IPS-15b (cell line): ENCODE results near the gene XPO6.

Experiments used
- H3K27me3 ChIP-seq: one replicate; pipeline ENCODE4 v1.6.1; 2013; ENCODE audit warnings: low read length; ENCODE audit not compliant: control insufficient read depth, insufficient read depth
- H3K36me3 ChIP-seq: one replicate; pipeline ENCODE4 v1.6.1; 2013; ENCODE audit warnings: low read length; ENCODE audit not compliant: control insufficient read depth, insufficient read depth
- H3K4me1 ChIP-seq: one replicate; pipeline ENCODE4 v1.6.1; 2013; ENCODE audit warnings: mild to moderate bottlenecking, low read length; ENCODE audit not compliant: control insufficient read depth, insufficient read depth
- H3K4me3 ChIP-seq: one replicate; pipeline ENCODE4 v1.5.1; 2013; ENCODE audit warnings: low read depth, low read length
- H3K9ac ChIP-seq: one replicate; pipeline ENCODE4 v1.6.1; 2013; ENCODE audit warnings: low read depth, mild to moderate bottlenecking, low read length
- H3K9me3 ChIP-seq: one replicate; pipeline ENCODE4 v1.6.1; 2013; ENCODE audit warnings: mild to moderate bottlenecking, low read length; ENCODE audit not compliant: control insufficient read depth, insufficient read depth

Gene XPO6

GRCh38 chr16:28193530-28194423 lies 18.0 kb downstream of the XPO6 start:
- Histone ChIP-seq H3K4me1 (peaks cover 11% of the 10 kb centered on the region), H3K9ac (no peak overlapping the region), H3K9me3 (no peaks in the 10 kb centered on the region), H3K36me3 (no peaks in the 10 kb centered on the region), H3K27me3 (no peaks in the 10 kb centered on the region), H3K4me3 (no peak overlapping the region)

GRCh38 chr16:28192806-28193529 lies 18.8 kb downstream of the XPO6 start:
- no peak overlapping the region for H3K4me3 ChIP-seq
- H3K9ac ChIP-seq = no peak overlapping the region
- H3K9me3 ChIP-seq = no peaks in the 10 kb centered on the region
- H3K4me1 ChIP-seq = peaks cover 11% of the 10 kb centered on the region
- H3K36me3 ChIP-seq = no peaks in the 10 kb centered on the region
- no peaks in the 10 kb centered on the region for H3K27me3 ChIP-seq

- Histone ChIP-seq H3K4me1 (peaks cover 11% of the 10 kb centered on the region), H3K36me3 (no peaks in the 10 kb centered on the region), H3K9me3 (no peaks in the 10 kb centered on the region), H3K4me3 (no peak overlapping the region), H3K9ac (no peak overlapping the region), H3K27me3 (no peaks in the 10 kb centered on the region)
These were observed 20.3 kb downstream of the XPO6 start for GRCh38 chr16:28191364-28191960.

- Histone ChIP-seq H3K27me3 (no peaks in the 10 kb centered on the region), H3K4me3 (no peak overlapping the region), H3K9me3 (no peaks in the 10 kb centered on the region), H3K9ac (no peak overlapping the region), H3K4me1 (peaks cover 11% of the 10 kb centered on the region), H3K36me3 (no peaks in the 10 kb centered on the region)
These were observed 22.5 kb downstream of the XPO6 start for GRCh38 chr16:28189245-28189644.

GRCh38 chr16:28188085-28188916 lies 23.5 kb downstream of the XPO6 start:
- peaks cover 5% of the 10 kb centered on the region for H3K4me1 ChIP-seq
- H3K27me3 ChIP-seq = no peaks in the 10 kb centered on the region
- H3K4me3 ChIP-seq = no peak overlapping the region
- H3K9ac ChIP-seq = no peak overlapping the region
- H3K9me3 ChIP-seq = no peaks in the 10 kb centered on the region
- H3K36me3 ChIP-seq = no peaks in the 10 kb centered on the region

GRCh38 chr16:28187595-28188004 lies 24.2 kb downstream of the XPO6 start:
- H3K9ac ChIP-seq = no peak overlapping the region
- no peaks in the 10 kb centered on the region for H3K27me3 ChIP-seq
- no peaks in the 10 kb centered on the region for H3K36me3 ChIP-seq
- H3K4me1 ChIP-seq = peaks cover 7% of the 10 kb centered on the region
- no peak overlapping the region for H3K4me3 ChIP-seq
- H3K9me3 ChIP-seq = no peaks in the 10 kb centered on the region

- Histone ChIP-seq H3K9ac (no peak overlapping the region), H3K27me3 (no peaks in the 10 kb centered on the region), H3K9me3 (no peaks in the 10 kb centered on the region), H3K4me3 (no peak overlapping the region), H3K36me3 (no peaks in the 10 kb centered on the region), H3K4me1 (peaks cover 7% of the 10 kb centered on the region)
These were observed 25.0 kb downstream of the XPO6 start for GRCh38 chr16:28186752-28187151.

GRCh38 chr16:28185696-28186095 lies 26.1 kb downstream of the XPO6 start:
- H3K9me3 ChIP-seq = no peaks in the 10 kb centered on the region
- H3K36me3 ChIP-seq = no peaks in the 10 kb centered on the region
- H3K9ac ChIP-seq = no peak overlapping the region
- H3K4me3 ChIP-seq = no peak overlapping the region
- no peaks in the 10 kb centered on the region for H3K27me3 ChIP-seq
- H3K4me1 ChIP-seq = peaks cover 7% of the 10 kb centered on the region

- Histone ChIP-seq H3K27me3 (no peaks in the 10 kb centered on the region), H3K9ac (no peak overlapping the region), H3K4me3 (no peak overlapping the region), H3K4me1 (peaks cover 3% of the 10 kb centered on the region), H3K36me3 (no peaks in the 10 kb centered on the region), H3K9me3 (no peaks in the 10 kb centered on the region)
These were observed 27.1 kb downstream of the XPO6 start for GRCh38 chr16:28184625-28185024.

- Histone ChIP-seq H3K9ac (no peak overlapping the region), H3K27me3 (no peaks in the 10 kb centered on the region), H3K36me3 (no peaks in the 10 kb centered on the region), H3K9me3 (no peaks in the 10 kb centered on the region), H3K4me3 (no peak overlapping the region), H3K4me1 (peaks cover 3% of the 10 kb centered on the region)
These were observed 27.8 kb downstream of the XPO6 start for GRCh38 chr16:28183930-28184329.

- Histone ChIP-seq H3K9ac (no peak overlapping the region), H3K4me1 (peaks cover 3% of the 10 kb centered on the region), H3K9me3 (no peaks in the 10 kb centered on the region), H3K36me3 (no peaks in the 10 kb centered on the region), H3K27me3 (no peaks in the 10 kb centered on the region), H3K4me3 (no peak overlapping the region)
These were observed 28.3 kb downstream of the XPO6 start for GRCh38 chr16:28183484-28183883.
